ENCODE measurements around the gene BBLN.

The BBLN gene

GRCh38 chr9:128136816-128137793 is 23.0 kb upstream of the BBLN start:
- Histone ChIP-seq H3K27me3 (ENCODE audit: insufficient read depth, low read length) (no peaks in the 10 kb centered on the region), H3K79me2 (ENCODE audit: insufficient read depth, low read length) (no peaks in the 10 kb centered on the region), H2AFZ (ENCODE audit: low read length) (no peak overlapping the region), H4K20me1 (ENCODE audit: insufficient read depth, low read length) (no peaks in the 10 kb centered on the region), H3K4me2 (ENCODE audit: low read length) (no peak overlapping the region), H3F3A (ENCODE audit: insufficient read depth, low read length) (no peaks in the 10 kb centered on the region), H3K4me3 (ENCODE audit: low read depth, low read length, poor library complexity, severe bottlenecking) (no peak overlapping the region), H3K9me3 (ENCODE audit: low read length) (no peaks in the 10 kb centered on the region), H3K36me3 (ENCODE audit: insufficient read depth, low read length) (no peaks in the 10 kb centered on the region), H3K9me2 (ENCODE audit: low read depth, low read length) (no peaks in the 10 kb centered on the region), H3K27ac (ENCODE audit: low read depth, low read length, poor library complexity, severe bottlenecking) (no peak overlapping the region), H3K4me1 (ENCODE audit: insufficient read depth, low read length, severe bottlenecking) (no peaks in the 10 kb centered on the region), H3K9ac (ENCODE audit: low read length) (no peak overlapping the region)
- TF ChIP-seq CTCF (IDR thresholded peaks at IDR 0.05; ENCODE audit: low read length) (no peak), EZH2 (IDR thresholded peaks at IDR 0.05; ENCODE audit: borderline replicate concordance, low read length) (no peak)

- Histone ChIP-seq H3K27me3 (ENCODE audit: insufficient read depth, low read length) (no peaks in the 10 kb centered on the region), H3K9me2 (ENCODE audit: low read depth, low read length) (no peaks in the 10 kb centered on the region), H3K9me3 (ENCODE audit: low read length) (no peaks in the 10 kb centered on the region), H3K4me3 (ENCODE audit: low read depth, low read length, poor library complexity, severe bottlenecking) (no peak overlapping the region), H3K4me1 (ENCODE audit: insufficient read depth, low read length, severe bottlenecking) (no peaks in the 10 kb centered on the region), H3K79me2 (ENCODE audit: insufficient read depth, low read length) (no peaks in the 10 kb centered on the region), H2AFZ (ENCODE audit: low read length) (no peak overlapping the region), H3K36me3 (ENCODE audit: insufficient read depth, low read length) (no peaks in the 10 kb centered on the region), H3K4me2 (ENCODE audit: low read length) (no peak overlapping the region), H4K20me1 (ENCODE audit: insufficient read depth, low read length) (no peaks in the 10 kb centered on the region), H3F3A (ENCODE audit: insufficient read depth, low read length) (no peaks in the 10 kb centered on the region), H3K27ac (ENCODE audit: low read depth, low read length, poor library complexity, severe bottlenecking) (no peak overlapping the region), H3K9ac (ENCODE audit: low read length) (no peak overlapping the region)
- TF ChIP-seq CTCF (IDR thresholded peaks at IDR 0.05; ENCODE audit: low read length) (no peak), EZH2 (IDR thresholded peaks at IDR 0.05; ENCODE audit: borderline replicate concordance, low read length) (no peak)
These were observed 22.1 kb upstream of the BBLN start for GRCh38 chr9:128138001-128138400.

DNA sequence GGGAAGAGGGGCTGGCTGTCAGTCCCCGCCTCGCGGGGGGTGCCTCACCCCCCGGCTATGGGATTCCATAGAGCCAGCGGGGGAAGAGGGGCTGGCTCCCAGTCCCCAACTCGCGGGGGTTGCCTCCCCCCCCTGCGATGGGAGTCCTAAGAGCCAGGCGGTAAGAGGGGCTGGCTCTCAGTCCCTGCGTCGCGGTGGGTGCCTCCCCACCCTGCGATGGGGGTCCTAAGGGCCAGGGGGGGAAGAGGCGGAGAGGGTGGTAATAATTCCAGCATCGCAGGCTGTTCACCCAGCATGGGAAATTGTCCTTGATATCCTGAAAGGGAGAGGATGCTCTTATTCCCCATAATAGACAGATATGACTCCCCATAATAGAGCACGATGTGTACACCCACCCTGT is 20.4 kb upstream of the BBLN start:
- Histone ChIP-seq H3K4me1 (ENCODE audit: insufficient read depth, low read length, severe bottlenecking) (no peaks in the 10 kb centered on the region), H3K27ac (ENCODE audit: low read depth, low read length, poor library complexity, severe bottlenecking) (no peak overlapping the region), H3K27me3 (ENCODE audit: insufficient read depth, low read length) (no peaks in the 10 kb centered on the region), H3K36me3 (ENCODE audit: insufficient read depth, low read length) (no peaks in the 10 kb centered on the region), H3K9me2 (ENCODE audit: low read depth, low read length) (no peaks in the 10 kb centered on the region), H3K4me3 (ENCODE audit: low read depth, low read length, poor library complexity, severe bottlenecking) (no peak overlapping the region), H2AFZ (ENCODE audit: low read length) (no peak overlapping the region), H4K20me1 (ENCODE audit: insufficient read depth, low read length) (no peaks in the 10 kb centered on the region), H3K79me2 (ENCODE audit: insufficient read depth, low read length) (no peaks in the 10 kb centered on the region), H3K9me3 (ENCODE audit: low read length) (no peaks in the 10 kb centered on the region), H3F3A (ENCODE audit: insufficient read depth, low read length) (no peaks in the 10 kb centered on the region), H3K9ac (ENCODE audit: low read length) (no peak overlapping the region), H3K4me2 (ENCODE audit: low read length) (no peak overlapping the region)
- TF ChIP-seq CTCF (IDR thresholded peaks at IDR 0.05; ENCODE audit: low read length) (no peak), EZH2 (IDR thresholded peaks at IDR 0.05; ENCODE audit: borderline replicate concordance, low read length) (no peak)

All from OCI-LY1 (cell line).